HG02981 (cell line): Measurements from ENCODE around the gene LGR5.
"Not testable (repeated sequence)": the region's sequence is repeated elsewhere in the genome, so short reads cannot be mapped to it uniquely, and the experiment has no call there.

Experiments
- ATAC-seq: cut with Tn5 transposase; IDR thresholded peaks from one replicate; pipeline ENCODE4 v1.9.1; 2021; ENCODE audit warnings: mild to moderate bottlenecking, moderate library complexity; ENCODE audit not compliant: unreplicated experiment

Gene LGR5

DNA sequence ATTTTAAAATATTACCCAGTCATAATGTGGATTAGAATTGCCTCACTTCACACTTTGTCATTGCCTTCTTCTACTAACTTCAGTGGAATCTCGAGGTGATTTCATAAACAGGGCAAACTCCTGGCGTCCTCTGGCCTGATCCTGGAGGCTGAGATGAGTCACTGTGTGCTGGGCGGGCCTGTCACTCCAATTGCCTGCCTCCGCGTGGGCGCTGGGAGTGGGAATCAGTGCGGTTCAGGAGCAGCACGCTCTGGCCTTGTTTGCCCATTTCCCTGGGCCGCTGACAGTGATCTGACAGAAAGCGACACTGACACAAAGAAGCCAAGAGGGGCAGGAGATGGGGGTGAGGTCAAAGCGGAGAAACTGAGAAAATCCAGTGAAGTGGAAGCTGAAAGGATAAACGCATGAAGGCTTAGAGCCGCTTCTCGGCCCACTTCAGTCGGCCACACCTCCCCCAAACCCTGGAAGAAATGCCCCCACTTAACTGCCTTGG lies 29.7 kb downstream of the LGR5 start:
- no peak for ATAC-seq

DNA sequence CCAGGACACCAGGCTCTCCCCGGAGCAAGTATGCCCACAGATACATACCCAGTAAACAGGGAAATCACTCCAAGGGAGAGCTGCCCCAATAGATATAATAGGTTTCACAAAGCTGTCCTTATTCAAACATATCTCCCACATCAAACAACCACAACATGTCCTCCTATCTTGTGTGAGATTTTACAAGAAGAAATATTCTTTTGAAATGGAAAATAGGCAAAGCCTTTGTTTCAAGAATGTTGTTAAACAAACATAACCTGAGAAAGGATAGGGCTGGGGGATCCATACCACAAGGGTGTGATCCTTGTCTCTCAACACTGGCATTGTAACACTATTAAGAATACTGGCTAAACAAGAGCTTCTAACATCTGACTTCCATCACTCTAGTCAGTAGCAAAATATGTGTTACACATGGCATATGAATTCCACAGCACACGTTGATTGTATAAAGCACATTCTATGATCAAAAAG lies 32.9 kb downstream of the LGR5 start:
- no peak for ATAC-seq

DNA sequence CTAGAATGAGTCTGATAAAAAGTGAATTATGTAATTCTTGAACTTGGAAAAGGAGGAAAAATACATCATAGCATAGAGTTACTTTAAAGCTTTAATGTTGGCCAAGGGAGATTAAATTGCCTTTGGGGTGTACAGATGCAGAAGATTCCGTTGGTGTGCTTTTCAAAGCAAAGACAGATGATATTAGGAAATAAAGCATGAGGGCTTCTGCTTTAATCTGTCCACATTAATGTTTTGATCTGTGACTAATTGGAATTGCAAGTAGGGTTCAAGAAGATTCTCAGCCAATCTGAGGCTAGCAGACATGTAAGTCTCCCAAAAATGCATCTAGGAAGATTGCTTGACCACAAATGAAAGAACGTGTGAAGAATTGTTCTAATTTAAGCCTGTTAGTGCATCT lies 35.2 kb downstream of the LGR5 start:
- ATAC-seq = no peak

DNA sequence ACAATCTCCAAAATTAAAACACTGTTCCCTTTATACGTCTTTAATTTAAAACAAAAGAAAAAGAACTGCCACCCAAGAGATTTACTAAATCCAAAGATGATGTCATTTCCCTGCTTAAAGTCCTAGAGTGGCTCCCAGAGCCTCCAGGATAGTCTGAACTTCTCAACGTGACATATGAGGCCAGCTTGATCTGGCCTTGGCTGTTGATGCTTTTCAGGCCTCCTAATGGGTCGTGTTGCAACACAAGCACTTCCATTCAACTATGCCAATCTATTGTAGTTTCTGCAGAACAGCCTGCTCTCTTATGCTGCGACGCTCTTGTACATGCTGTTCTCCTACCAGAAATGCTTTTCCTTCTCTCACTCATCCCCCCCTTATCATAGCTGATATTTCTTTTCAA lies 35.7 kb downstream of the LGR5 start:
- no peak for ATAC-seq

DNA sequence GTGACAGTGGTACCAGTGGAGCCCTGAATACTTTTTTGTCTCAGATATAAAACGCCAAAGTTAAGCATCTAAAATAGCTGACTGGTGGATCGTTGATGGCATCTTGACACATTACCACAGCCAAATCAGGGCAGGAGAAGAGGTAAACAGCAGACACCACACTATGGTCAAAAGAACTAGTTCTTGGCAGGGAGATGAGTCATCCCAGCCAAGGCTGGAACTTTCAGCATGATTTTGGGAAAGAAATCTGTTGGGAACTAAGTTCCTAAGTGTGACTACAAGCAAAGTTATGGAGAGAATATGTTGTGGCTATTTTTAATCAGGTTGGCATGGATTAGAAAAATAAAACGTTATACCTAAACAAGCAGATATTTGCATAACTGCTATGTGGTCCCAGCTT lies 36.9 kb downstream of the LGR5 start:
- no peak for ATAC-seq

DNA sequence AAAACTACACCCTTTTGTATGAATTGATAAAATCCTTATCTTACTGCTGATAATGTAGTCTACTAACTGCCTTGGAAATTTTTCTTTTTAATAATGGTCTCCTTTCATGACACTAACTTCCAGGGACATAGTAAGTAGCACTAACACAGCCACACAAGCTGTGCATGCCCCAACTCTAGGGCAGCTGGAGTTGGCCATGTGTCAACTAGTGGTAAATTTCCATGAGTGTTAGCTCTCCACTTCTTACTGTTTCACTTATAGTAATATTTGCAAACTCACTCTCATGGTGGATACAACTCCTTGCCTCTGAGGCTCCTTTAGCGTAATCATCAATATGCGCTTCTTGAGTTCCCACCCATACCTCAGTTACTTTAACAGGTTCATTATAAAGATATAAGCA lies 38.0 kb downstream of the LGR5 start:
- no peak for ATAC-seq

DNA sequence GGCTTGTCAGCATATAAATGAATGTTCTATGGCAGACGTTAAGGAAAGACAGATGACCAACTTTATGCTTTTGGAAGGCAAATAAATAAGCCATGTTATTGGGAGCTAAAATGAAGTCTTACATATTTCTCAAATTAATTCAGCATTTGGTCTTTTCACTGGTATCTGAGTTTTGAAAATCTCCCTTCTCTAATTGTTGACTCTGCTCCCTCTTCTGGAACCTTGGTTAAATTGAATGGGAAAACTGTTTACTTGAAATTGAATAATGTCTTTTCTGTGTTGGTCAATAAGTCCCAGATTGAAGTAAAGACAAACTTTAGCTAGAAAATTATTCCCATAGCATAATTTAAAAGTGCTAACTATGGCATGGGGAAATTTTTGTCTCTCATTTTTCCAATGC lies 38.7 kb downstream of the LGR5 start:
- no peak for ATAC-seq

DNA sequence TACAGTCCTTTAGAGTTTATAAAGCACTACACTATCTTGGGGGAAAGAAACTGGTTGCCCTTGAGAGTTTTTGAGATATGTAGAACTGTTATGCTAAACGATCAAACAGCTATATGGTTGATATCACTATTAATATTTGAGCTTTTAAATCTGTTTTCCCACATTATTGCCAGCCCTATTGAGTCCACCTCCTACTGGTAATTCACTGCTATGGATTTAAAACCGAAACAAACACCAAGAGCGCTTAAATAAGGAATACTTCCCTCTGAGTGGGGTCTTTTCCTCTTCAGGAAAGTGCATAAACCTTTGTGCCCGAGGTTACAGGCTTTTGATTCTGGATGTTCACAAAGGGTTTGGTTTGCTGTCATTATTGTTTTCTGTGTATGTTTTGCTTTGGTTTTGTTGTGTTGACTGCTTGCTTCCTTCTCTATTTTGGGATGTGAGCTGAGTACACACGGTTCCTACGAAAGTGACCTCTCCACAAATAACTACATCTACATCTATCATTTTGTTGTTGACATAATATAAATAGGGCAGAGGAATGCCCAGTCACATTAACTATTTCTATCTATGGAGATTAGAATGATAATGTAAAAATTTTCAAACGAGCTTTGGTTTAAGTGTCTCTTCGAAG lies 44.8 kb downstream of the LGR5 start:
- ATAC-seq = no peak

DNA sequence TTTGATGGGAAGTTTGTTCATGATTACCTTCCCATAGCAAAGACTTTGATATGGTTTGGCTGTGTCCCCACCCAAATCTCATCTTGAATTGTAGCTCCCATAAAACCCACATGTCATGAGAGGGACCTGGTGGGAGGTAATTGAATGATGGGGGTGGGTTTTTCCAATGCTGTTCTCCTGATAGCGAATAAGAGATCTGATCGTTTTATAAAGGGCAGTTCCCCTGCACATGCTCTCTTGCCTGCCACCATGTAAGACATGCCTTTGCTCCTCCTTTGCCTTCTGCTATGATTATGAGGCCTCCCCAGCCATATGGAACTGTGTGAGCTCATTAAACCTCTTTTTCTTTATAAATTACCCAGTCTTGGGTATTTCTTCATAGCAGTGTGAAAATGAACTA lies 51.2 kb downstream of the LGR5 start:
- ATAC-seq = not testable (repeated sequence)

DNA sequence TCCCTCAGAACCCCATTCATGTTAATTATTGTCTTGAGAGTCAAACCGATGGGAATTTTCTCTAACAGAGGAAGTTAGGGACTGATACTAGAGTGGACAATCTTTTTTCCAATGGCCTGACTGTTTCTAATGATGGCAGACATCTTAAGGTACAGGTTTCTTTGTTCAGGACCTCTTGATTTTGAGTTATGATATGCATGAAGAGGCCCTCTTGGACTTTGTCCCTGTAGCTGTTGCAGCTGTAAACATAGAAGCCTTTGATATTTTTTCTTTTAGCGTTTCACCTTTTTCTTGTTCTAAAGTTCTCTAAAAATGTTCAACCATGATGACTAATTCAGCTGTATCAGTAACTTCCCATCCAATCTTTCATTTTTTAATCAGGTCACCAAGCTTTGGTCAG lies 53.0 kb downstream of the LGR5 start:
- ATAC-seq = no peak

DNA sequence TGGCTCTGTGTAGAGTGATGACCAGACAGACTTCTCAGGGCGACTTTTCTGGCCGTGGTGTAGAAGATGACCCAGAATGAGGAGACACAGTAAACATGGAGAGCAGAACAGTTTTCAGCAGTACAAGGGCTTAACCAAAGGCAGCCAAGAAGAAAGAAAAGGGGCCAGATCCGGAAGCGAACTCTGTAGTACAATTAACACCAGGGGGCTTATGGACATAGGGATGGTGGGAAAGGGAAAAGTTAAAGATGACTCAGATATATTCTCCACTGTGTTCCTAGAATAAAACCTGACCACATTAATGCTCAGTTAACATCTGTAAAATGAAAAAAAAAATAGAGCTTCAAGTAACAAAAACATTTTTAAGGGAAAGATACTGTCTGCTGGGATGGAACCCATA lies 60.2 kb downstream of the LGR5 start:
- ATAC-seq = no peak

DNA sequence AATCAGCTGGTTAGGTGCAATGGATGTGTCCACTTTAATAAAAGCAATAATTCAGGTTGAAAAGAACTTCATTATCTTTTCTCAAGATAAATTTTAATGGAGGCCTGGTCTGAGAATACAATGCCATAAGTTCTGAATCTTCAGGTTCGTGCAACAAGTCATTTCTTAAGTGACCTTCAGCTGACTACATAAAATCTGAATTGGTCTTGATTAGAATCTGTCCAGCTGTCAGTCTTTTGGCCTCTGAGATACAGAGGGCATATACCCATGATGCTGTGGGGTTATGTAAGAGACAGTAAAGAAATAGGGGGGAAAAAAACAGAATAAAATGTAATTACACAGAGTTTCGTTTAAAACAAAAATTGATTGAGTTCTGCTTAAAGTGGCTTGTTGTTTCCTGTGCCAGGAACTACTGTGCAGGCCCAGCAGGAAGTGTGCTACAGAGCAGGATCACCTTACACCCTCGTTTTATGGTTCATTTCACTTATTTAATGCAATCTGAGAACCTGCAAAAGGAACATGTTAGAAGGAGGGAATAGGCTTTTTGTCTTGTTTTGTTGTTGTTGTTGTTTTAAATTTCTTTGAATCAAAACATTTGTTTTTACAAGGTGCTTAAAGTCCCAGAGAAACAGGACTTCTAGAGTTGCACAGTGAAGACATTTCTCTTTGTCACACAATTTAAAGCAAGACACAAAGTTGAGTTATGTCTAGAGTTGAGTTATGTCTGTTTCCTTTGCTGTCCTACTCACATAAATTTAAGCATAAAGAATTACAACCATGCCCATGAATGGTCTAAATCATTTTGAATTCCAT lies 64.2 kb downstream of the LGR5 start:
- no peak for ATAC-seq

DNA sequence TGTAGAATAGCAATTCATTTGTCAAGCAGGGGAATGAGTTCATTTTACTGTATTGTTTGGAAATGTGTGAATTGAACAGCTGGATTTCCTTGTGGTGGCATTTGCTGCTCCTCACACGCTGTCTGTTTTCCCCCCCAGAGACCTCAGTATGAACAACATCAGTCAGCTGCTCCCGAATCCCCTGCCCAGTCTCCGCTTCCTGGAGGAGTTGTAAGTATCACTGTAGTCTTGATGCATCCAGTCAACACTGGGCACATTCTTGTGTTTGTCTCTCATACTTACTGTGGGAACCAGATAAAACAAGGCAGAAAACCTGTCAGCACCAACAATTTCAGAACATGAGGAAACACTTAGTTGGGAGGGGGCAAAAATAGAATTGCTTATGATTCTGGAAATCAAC lies 64.9 kb downstream of the LGR5 start:
- no peak for ATAC-seq

DNA sequence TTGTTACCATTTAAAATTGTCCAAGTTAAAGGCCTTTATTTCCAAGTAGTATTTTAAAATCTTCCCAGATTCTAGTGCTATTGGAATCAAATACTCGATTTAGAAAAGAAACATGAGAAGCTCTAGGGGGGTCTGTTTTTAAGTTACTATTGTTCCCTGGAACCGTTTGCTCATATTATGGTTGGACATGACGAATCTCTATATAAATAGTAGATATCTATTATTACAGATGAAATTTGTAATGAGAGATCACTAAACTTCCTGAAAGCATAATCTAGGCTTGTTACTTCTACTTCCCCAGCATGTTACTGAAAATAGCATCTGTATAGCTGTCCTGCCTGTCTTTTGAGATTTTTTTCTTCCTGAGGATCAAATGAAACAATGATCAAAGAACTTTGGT lies 70.1 kb downstream of the LGR5 start:
- no peak for ATAC-seq

DNA sequence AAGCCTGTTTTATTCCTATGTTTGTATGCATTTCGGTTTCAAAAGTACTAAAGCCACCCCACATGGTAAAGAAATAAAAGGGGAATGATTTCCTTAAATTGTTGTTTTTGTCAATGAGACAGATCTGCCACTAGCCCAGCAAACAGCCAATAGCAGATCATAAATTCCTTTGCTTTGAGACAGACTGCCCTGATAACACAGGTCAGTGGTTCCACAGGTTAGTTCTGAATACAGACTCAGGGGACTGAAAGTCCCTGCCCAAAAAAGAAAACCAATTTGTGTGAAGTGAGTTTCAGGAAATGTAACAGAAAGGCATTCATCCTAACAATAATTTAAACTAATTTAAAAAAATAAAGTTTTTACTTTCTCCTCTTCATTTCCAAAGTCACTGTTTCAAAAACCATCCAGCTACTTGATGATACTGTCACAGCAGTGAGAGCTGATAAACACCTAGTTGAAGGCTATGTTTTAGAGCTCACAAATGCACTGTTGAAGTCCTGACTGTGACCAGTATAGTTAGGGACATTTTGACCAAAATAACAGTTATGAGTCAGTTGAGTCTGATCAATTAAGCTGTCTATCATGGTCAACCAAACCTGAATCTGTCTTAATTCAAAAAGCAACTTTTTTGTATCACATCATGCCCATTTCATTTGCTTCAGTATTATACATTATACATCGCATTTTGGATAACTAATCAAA lies 77.7 kb downstream of the LGR5 start:
- ATAC-seq = no peak

DNA sequence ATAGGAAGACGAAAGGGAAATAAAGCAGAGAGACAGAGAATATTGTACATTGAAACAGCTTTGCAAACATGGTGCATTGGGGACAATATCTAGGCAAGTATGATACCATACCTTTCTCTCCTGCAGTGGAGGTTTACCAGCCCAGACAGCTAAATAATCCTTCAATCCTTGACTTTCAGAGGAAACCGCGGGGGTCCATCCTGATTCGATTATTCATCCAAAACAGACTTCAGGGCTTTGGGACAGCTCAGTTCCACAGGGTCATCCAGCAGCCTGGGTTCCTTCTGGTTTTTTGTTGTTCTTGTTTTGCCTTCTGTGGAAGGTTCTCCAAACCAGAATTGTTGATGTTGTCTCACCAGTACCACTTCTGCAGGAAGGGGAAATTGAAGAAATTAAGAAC lies 81.5 kb downstream of the LGR5 start:
- no peak for ATAC-seq

DNA sequence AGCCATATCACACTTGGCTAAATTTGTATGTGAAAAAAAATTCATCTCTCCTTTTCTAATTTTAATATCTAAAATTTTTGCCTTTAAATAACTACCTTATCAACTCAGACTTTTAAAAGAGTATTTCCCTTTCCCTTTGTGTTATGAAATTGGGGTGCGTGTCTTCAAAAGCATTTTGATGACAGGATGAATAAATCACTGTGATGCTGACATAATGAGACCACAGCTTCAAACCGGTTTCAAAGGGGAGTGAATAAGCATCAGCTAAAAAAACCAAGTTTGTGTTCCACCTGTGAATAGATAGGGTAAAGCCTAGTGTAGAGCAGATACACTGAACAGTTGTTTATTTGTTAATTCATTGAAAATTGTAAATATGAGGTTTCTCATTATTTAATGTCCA lies 85.0 kb downstream of the LGR5 start:
- no peak for ATAC-seq

DNA sequence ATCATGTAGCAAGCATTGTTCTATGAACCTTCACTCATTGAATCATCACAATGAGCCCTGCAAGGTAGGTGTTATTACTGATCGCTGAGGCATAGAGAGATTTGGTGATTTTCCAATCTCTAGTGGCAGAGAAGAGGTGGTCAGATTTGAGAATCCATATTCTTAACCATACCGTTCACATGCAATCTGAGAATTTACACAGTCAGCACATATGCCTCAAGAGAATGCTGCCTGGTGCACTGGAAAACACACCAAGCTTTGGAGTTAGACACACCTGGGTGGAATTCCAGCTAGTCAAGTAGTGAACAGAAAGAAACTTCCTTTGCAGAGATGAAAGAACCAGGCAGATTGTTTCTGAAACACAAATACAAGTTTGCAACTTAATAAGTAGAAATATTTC lies 94.1 kb downstream of the LGR5 start:
- no peak for ATAC-seq

DNA sequence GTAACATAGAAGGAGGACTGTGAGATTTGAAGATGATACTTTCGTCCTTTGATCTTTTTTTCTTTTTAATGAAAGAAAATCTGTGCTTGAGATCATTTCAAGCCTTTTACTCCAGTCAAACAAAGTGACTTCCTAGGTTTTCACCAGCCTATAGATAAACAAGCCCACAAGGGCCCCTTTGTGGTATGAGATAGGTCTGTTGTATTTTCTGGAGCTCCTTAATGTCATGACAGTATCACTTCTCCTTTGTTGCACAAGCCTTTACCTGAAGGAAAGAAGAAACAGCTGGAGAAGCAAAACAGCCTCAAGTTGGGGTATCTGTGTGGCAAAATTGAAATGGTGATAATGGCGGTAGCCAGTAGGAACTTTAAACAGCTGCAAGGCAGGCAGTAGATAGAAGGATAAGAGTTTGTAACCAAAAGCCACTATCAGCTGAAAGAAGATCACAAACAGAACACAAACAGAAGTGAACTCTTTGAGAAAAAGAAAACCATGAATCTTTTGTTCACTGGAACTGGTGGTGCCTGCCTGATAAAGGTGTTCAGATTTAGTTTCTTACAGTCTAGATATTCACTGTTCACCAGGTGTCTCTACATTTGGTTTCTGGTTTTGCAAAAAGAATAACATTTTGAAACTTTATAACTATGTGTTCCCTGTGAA lies 96.8 kb downstream of the LGR5 start:
- ATAC-seq = no peak

DNA sequence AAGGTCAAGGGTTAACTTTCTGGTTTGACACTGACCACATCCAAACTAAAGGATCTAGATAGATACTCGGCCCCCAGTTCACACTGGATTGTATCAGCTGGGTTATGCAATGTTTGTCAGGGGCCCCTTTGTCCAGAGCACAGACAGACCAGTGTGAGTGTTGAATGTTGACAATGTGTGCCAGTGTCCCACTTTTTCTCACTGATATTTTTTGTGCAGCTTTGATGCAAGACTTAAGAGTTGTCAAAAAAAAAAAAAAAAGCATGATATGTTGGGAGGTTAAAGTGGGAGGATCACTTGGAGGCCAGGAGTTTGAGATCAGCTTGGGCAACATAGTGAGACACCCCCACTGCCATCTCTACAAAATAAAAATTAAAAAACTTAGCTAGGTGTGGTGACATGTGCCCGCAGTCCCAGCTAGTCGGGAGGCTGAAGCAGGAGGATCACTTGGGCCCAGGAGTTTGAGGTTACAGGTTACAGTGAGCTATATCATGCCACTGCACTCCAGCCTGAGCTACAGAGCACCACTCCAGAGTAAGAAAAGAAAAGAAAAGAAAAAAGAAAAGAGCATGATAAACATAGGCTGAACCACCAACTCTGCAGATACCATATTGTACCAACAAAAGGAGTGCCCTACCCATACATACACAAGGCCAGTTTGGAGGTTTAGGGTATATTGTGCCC lies 97.5 kb downstream of the LGR5 start:
- ATAC-seq = no peak

DNA sequence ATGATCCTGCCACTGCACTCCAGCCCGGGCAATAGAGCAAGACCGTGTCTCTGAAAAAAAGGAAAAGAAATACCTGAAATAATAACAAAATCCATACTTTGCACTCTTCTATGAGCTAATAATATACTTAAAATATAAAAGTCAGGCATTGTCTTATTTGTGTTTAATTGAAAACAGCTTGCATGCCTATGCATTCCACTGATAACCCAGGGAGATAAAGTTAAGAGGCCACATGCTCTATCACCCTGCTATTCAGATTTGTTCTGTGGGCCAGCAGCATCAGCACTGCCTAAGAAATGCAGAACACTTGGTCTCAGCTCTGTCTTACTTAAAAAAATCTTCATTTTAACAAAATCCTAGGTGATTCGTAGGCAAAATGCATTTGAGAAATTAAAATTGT lies 99.2 kb downstream of the LGR5 start:
- no peak for ATAC-seq
